ENCODE measurements around the gene CARD9.

CARD9 gene, protein sequence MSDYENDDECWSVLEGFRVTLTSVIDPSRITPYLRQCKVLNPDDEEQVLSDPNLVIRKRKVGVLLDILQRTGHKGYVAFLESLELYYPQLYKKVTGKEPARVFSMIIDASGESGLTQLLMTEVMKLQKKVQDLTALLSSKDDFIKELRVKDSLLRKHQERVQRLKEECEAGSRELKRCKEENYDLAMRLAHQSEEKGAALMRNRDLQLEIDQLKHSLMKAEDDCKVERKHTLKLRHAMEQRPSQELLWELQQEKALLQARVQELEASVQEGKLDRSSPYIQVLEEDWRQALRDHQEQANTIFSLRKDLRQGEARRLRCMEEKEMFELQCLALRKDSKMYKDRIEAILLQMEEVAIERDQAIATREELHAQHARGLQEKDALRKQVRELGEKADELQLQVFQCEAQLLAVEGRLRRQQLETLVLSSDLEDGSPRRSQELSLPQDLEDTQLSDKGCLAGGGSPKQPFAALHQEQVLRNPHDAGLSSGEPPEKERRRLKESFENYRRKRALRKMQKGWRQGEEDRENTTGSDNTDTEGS

DNA sequence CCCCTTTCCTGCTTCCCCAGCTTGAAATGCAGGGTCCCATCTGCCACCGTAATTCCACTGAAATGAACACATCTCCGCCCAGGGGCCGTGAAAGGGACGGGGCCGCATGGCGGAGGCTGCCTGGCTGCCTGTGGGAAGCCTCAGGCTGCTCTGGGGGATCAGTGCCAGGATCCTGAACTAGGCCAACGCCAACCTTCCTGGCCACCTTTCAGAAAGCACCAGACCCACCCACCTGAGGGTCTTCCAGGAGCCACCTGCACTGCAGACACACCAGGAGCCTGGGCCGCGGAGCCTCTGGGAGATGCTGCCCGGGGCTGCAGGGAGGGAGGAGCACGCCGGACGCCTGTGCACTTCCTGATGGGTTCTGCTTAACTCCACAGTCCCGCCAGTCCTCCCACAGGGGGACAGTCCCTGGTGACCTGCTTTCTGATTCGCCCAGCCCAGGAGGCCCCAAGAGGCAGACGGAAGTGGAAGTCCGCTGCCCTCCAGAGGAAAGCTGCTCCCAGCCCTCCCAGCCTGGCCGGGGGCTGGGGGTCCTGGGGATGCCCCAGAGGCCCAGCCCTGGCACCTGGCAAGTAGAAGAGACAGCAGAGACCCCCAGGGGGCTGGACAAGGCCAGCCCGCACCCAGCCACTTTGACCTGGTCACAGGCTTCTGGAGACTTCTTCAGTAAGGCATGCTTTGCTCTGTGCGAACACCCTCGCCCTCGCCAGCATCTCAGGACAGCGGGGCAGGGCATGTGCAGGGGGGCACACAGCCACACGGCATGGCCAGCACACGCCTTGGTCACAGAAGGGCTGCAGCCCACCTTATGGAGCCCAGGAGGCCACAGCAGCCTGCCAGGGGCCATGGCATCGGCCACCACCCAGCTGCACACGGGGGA lies at the start of gene CARD9:
Gene CARD9, minus strand, starts transcription at position 370 of the 883 bp plus-strand sequence. CDS start 1,591 bp downstream, outside the sequence.
- Histone ChIP-seq H2AFZ (ENCODE audit: low read length, unreplicated experiment) (no peak within 1 kb of the TSS), H3K4me1 (ENCODE audit: control insufficient read depth, insufficient read depth, low read length, unreplicated experiment) (peaks cover 9% of the 10 kb centered on the region)

DNA sequence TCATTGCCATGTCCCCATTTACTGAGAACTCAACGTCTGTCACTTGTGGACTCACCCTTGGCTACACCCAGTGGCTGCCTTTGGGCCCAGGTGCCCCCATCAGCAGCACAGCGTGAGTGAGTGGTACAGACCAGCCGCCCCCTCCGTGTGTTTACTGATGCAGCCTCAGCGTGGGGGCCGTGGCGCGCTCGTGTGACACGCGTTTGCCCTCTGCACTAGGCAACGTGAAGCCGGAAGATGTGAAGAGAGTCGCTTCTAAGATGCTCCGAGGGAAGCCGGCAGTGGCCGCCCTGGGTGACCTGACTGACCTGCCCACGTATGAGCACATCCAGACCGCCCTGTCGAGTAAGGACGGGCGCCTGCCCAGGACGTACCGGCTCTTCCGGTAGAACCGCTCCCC lies 49.4 kb upstream of the CARD9 start:
- Histone ChIP-seq H3K79me2 (ENCODE audit: control insufficient read depth, insufficient read depth, low read length, unreplicated experiment) (no peaks in the 10 kb centered on the region), H3K4me3 (ENCODE audit: low read depth, low read length) (no peak overlapping the region), H3K36me3 (ENCODE audit: insufficient read depth, low read length) (peaks cover 13% of the 10 kb centered on the region; the same call in 1 of the 2 replicates), H3K4me1 (ENCODE audit: control insufficient read depth, insufficient read depth, low read length, unreplicated experiment) (no peaks in the 10 kb centered on the region), H2AFZ (ENCODE audit: low read length, unreplicated experiment) (no peak overlapping the region), H3K27me3 (ENCODE audit: insufficient read depth, low read length) (no peaks in the 10 kb centered on the region), H3K27ac (ENCODE audit: low read depth, low read length) (no peak overlapping the region)

More for the DNA sequence above, at the start of gene CARD9:
- no peaks in the 10 kb centered on the region for H3K36me3 ChIP-seq (ENCODE audit: insufficient read depth, low read length)
- no peaks in the 10 kb centered on the region for H3K79me2 ChIP-seq (ENCODE audit: control insufficient read depth, insufficient read depth, low read length, unreplicated experiment)
- H3K27ac ChIP-seq (ENCODE audit: low read depth, low read length): no peak within 1 kb of the TSS
- no peak within 1 kb of the TSS for H3K4me3 ChIP-seq (ENCODE audit: low read depth, low read length)
- no peaks in the 10 kb centered on the region for H3K27me3 ChIP-seq (ENCODE audit: insufficient read depth, low read length)

DNA sequence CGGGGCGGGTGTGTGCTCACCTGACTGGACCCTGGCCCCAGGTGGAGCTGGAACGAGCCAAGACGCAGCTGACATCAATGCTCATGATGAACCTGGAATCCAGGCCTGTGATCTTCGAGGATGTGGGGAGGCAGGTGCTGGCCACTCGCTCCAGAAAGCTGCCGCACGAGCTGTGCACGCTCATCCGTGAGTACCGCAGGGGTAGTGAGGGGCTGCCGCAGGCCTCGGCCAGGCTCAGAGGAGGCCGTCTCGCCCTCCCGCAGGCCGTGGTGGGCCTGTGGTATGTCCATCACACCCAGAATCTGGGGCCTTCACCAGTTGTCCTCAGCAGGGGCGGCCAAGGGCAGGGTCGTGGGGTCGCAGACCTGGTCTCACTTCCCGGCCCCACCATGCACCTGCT lies 48.3 kb upstream of the CARD9 start:
- peaks cover 18% of the 10 kb centered on the region; the same call in 1 of the 2 replicates for H3K36me3 ChIP-seq (ENCODE audit: insufficient read depth, low read length)
- no peaks in the 10 kb centered on the region for H3K27me3 ChIP-seq (ENCODE audit: insufficient read depth, low read length)
- H3K27ac ChIP-seq (ENCODE audit: low read depth, low read length): no peak overlapping the region
- no peak overlapping the region for H2AFZ ChIP-seq (ENCODE audit: low read length, unreplicated experiment)
- no peak overlapping the region for H3K4me3 ChIP-seq (ENCODE audit: low read depth, low read length)
- H3K79me2 ChIP-seq (ENCODE audit: control insufficient read depth, insufficient read depth, low read length, unreplicated experiment): no peaks in the 10 kb centered on the region
- H3K4me1 ChIP-seq (ENCODE audit: control insufficient read depth, insufficient read depth, low read length, unreplicated experiment): no peaks in the 10 kb centered on the region

DNA sequence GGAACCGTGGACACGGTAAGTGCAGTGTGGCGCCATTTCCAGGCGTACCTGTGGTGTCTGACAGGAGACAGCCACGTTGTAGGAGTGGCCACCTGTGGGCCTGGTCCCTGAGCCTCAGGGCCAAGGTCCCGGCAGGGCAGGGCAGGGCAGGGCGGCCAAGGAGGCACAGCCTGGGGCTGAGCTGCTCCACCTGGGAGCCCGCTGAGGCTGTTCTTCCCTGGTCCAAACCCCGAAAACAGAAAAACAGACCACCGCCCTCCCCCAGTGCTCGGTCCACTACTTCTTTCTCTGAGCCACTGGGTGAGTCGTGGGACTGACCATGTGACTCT lies 45.6 kb upstream of the CARD9 start:
- H3K27me3 ChIP-seq (ENCODE audit: insufficient read depth, low read length): no peaks in the 10 kb centered on the region
- no peak overlapping the region for H3K4me3 ChIP-seq (ENCODE audit: low read depth, low read length)
- no peaks in the 10 kb centered on the region for H3K4me1 ChIP-seq (ENCODE audit: control insufficient read depth, insufficient read depth, low read length, unreplicated experiment)
- peaks cover 34% of the 10 kb centered on the region; the same call in 1 of the 2 replicates for H3K36me3 ChIP-seq (ENCODE audit: insufficient read depth, low read length)
- no peak overlapping the region for H2AFZ ChIP-seq (ENCODE audit: low read length, unreplicated experiment)
- H3K27ac ChIP-seq (ENCODE audit: low read depth, low read length): no peak overlapping the region
- peaks cover 10% of the 10 kb centered on the region for H3K79me2 ChIP-seq (ENCODE audit: control insufficient read depth, insufficient read depth, low read length, unreplicated experiment)

DNA sequence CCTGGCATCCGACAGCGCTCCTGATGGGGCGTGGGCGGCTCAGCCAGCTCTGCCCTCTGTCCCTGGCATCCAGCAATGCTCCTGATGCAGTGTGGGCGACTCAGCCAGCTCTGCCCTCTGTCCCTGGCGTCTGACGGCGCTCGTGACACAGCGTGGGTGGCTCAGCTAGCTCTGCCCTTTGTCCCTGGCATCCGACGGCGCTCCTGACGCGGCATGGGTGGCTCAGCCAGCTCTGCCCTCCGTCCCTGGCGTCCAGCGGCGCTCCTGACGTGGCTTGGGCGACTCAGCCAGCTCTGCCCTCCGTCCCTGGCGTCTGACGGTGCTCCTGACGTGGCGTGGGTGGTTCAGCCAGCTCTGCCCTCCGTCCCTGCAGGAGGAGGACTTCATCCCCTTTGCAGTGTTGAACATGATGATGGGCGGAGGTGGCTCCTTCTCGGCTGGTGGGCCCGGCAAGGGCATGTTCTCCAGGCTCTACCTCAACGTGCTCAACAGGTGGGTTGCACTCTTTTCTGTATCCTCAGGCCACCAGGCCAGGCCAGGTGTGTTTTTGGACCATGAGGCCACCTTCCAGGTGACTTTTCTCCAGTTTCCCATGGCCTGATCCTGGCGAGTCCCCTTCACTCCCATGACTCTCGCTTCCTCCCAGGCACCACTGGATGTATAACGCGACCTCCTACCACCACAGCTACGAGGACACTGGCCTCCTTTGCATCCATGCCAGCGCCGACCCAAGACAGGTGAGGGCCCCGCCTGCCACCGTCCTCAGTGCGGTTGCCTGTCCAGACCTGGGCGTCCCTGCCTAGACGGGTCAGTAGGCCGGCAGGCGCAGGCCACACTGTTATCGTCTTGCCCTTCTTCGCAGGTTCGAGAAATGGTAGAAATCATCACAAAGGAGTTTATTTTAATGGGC lies 45.0 kb upstream of the CARD9 start:
- Histone ChIP-seq H3K4me1 (ENCODE audit: control insufficient read depth, insufficient read depth, low read length, unreplicated experiment) (no peaks in the 10 kb centered on the region), H3K36me3 (ENCODE audit: insufficient read depth, low read length) (peaks cover 40% of the 10 kb centered on the region; the same call in 1 of the 2 replicates), H3K79me2 (ENCODE audit: control insufficient read depth, insufficient read depth, low read length, unreplicated experiment) (peaks cover 16% of the 10 kb centered on the region), H3K27ac (ENCODE audit: low read depth, low read length) (no peak overlapping the region), H3K4me3 (ENCODE audit: low read depth, low read length) (no peak overlapping the region), H3K27me3 (ENCODE audit: insufficient read depth, low read length) (no peaks in the 10 kb centered on the region), H2AFZ (ENCODE audit: low read length, unreplicated experiment) (no peak overlapping the region)

DNA sequence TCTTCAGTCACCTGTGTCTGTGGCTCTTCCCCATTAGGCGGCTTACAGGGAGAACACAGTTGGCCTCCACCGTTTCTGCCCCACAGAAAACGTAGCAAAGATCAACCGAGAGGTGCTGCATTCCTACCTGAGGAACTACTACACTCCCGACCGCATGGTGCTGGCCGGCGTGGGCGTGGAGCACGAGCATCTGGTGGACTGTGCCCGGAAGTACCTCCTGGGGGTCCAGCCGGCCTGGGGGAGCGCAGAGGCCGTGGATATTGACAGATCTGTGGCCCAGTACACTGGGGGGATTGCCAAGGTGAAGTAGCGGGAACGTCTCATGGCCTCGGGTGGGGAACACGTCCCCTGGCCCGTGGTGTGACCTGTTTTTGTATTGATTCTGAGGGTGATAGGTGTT lies 43.4 kb upstream of the CARD9 start:
- Histone ChIP-seq H3K4me3 (ENCODE audit: low read depth, low read length) (no peak overlapping the region), H3K36me3 (ENCODE audit: insufficient read depth, low read length) (peaks cover 41% of the 10 kb centered on the region), H3K79me2 (ENCODE audit: control insufficient read depth, insufficient read depth, low read length, unreplicated experiment) (peaks cover 31% of the 10 kb centered on the region), H3K4me1 (ENCODE audit: control insufficient read depth, insufficient read depth, low read length, unreplicated experiment) (peaks cover 5% of the 10 kb centered on the region), H3K27ac (ENCODE audit: low read depth, low read length) (no peak overlapping the region), H2AFZ (ENCODE audit: low read length, unreplicated experiment) (no peak overlapping the region), H3K27me3 (ENCODE audit: insufficient read depth, low read length) (no peaks in the 10 kb centered on the region)

DNA sequence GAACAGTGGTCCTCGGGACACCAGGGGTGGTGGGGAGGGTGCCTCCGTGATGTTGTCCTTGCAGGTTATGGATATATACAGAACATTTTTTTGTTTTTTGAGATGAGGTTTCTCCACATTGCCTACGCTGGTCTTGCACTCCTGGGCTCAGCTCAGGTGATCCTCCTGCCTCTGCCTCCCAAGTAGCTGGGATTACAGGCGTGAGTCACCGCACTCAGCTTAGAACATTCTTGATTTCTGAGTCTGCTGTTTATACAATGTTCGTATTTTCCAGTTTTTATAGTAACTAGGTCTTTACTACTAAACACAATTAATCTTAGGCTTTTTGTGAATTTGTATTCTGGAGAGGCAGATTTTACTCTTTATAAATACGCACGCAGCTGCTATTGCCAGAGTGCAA lies 43.0 kb upstream of the CARD9 start:
- Histone ChIP-seq H2AFZ (ENCODE audit: low read length, unreplicated experiment) (no peak overlapping the region), H3K4me1 (ENCODE audit: control insufficient read depth, insufficient read depth, low read length, unreplicated experiment) (peaks cover 9% of the 10 kb centered on the region), H3K4me3 (ENCODE audit: low read depth, low read length) (no peak overlapping the region), H3K79me2 (ENCODE audit: control insufficient read depth, insufficient read depth, low read length, unreplicated experiment) (peaks cover 36% of the 10 kb centered on the region), H3K36me3 (ENCODE audit: insufficient read depth, low read length) (peaks cover 41% of the 10 kb centered on the region), H3K27ac (ENCODE audit: low read depth, low read length) (no peak overlapping the region), H3K27me3 (ENCODE audit: insufficient read depth, low read length) (no peaks in the 10 kb centered on the region)

DNA sequence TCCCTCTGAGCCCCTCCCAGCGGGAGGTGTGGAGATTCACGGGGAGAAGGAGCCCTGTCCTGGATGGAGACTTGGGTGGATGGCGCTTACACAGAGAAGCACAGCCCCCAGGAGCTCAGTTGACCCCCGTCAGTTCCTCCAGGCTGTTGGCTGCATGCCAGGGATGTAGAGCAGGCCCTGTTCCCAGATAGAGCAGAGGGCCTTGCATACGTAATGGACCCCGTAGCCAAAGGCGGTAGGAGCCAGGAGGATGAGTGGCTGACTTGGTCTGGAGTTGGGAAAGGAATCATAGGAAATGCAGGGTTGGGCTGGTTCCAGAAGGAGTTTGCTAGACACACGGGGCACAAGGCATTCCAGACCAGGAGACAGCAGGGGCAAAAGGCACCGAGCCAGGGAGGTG lies 39.5 kb upstream of the CARD9 start:
- no peak overlapping the region for H2AFZ ChIP-seq (ENCODE audit: low read length, unreplicated experiment)
- peaks cover 63% of the 10 kb centered on the region for H3K79me2 ChIP-seq (ENCODE audit: control insufficient read depth, insufficient read depth, low read length, unreplicated experiment)
- H3K36me3 ChIP-seq (ENCODE audit: insufficient read depth, low read length): peaks cover 36% of the 10 kb centered on the region
- no peak overlapping the region for H3K4me3 ChIP-seq (ENCODE audit: low read depth, low read length)
- H3K27ac ChIP-seq (ENCODE audit: low read depth, low read length): no peak overlapping the region
- H3K4me1 ChIP-seq (ENCODE audit: control insufficient read depth, insufficient read depth, low read length, unreplicated experiment): peaks cover 15% of the 10 kb centered on the region
- H3K27me3 ChIP-seq (ENCODE audit: insufficient read depth, low read length): no peaks in the 10 kb centered on the region

DNA sequence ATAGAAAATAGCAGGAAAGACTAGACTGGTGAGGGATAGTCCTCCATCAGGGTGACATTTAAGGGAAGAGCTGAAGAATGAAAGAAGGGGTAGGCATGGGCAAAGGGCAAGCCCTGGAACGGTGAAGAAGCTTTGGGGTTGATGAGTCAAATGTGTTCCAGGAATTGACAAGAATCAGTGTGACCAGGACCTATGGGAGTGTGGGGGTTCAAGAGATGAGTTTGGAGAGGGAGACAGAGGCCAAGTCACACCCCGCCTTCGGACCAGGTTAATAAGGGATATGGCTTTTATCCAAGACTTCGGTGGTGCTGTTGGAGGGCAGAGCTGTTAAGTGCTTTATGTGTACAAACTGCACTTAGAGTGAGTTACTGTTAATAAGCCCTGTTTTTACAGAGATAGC lies 37.9 kb upstream of the CARD9 start:
- Histone ChIP-seq H3K27ac (ENCODE audit: low read depth, low read length) (peak overlapping the region; percentile 72; the same call in 1 of the 2 replicates), H2AFZ (ENCODE audit: low read length, unreplicated experiment) (no peak overlapping the region), H3K4me1 (ENCODE audit: control insufficient read depth, insufficient read depth, low read length, unreplicated experiment) (peaks cover 15% of the 10 kb centered on the region), H3K27me3 (ENCODE audit: insufficient read depth, low read length) (no peaks in the 10 kb centered on the region), H3K4me3 (ENCODE audit: low read depth, low read length) (peak overlapping the region; percentile 94), H3K36me3 (ENCODE audit: insufficient read depth, low read length) (peaks cover 29% of the 10 kb centered on the region), H3K79me2 (ENCODE audit: control insufficient read depth, insufficient read depth, low read length, unreplicated experiment) (peaks cover 67% of the 10 kb centered on the region)
